ENCODE results near the gene SLC25A5.
A peak's percentile ranks its signal among the peaks of the same experiment; 100 is the strongest.

Gene SLC25A5

DNA sequence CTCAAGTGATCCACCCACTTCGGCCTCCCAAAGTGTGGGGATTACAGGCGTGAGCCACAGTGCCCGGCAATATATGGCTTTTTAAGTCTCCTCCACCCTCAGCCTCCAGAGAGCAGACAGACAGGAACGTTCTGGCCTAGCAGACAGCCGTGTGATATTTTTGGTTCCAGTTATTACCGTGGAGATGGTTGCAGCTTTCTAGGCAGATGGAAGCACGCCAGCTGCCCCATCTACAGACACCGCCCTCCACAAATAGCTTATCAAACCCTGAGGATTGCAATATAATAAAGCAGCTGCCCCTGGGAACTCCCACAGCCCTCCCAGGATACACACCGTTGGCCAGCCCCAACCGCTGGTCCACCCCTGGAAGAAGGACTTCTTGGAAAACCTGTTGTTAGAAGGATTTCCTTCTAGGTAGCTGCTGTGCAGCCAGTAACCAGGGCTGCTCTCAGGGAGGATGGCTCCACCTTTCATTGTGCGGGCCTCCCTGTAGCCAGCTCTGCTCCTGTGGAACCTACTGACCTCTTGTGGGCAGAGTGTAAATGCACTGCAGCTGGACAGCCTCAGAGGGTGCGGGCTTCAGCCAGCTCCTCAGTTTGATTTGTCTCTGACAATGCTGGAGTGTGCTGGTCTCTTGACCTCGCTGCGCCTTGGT lies 44.0 kb downstream of the SLC25A5 start:
- DNase-seq: peak; percentile 10

DNA sequence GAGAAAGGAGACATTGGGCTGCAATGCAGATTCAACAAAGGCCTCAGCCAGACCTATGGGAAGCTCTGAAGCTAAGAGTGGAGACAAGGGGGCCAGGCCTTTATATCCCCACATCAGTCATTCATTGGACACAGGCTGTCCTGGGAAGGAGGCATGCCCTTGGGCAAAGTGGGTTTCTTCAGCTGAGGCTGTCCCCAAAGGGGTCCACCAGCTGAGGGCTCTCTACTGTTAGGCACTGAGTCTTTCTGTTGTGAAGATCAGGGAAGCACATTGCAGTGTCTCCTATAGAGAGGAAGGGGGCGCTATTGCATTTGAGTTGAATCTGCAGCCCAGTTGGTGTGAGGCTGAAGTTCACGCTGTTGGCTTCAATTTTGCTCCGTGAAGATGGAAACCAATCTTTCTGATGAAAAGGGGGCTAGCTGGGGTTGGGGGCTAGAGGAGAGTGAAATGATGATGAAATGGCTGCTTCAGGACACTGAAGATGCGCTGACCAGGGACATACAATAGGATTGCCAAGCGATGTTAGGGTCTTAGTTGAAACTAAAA lies 48.0 kb downstream of the SLC25A5 start:
- DNase-seq: peak; percentile 69

DNA sequence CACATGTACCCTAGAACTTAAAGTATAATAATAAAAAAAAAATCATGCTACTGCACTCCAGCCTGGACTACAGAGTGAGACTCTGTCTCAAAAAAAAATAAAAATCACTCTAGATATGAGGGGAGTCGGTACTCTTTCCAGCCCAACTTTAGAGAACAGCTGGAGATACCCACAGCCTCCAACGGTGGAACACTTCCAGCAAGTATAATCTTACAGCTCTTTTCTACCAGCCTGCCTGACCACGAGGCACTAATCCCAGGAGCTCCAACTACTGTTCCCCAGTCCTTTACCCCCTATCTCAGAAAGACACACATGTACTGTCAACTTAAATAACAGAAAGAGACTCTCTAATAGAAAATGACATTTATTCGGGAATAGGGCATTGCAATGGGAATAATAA lies 50.1 kb downstream of the SLC25A5 start:
- no peak for DNase-seq

Measured in CD4-positive, alpha-beta T cell treated with Interleukin-4 for 4 hours (primary cell).